ENCODE measurements around the gene SORCS2. TPM values are rescaled to one million over a fixed set of nuclear protein-coding genes. Genes with fewer than 3 reads are reported as not detected.

Gene SORCS2
- total and polyA plus RNA-seq, 2 of the 13 experiments (the other 11 are each of a cell fraction or from before 2014, with no cell fraction given): 0.82 to 1.0 TPM

- H3K27ac ChIP-seq (ENCODE audit: extremely low read length, insufficient read depth, low read length): no peak overlapping the region
- no peaks in the 10 kb centered on the region for H3K9me3 ChIP-seq (ENCODE audit: low read length)
- H3K4me3 ChIP-seq (replicated peaks in 1 of 3; ENCODE audit: insufficient read depth in 1 of 3, low read depth in 2 of 3, low read length in 3 of 3): no peak overlapping the region
- no peak overlapping the region for H3K4me2 ChIP-seq (ENCODE audit: low read depth, low read length)
- FAIRE-seq (no peak), DNase-seq (ENCODE audit: low spot score) (no peak), ATAC-seq (no peak)
- no peaks in the 10 kb centered on the region for H3K36me3 ChIP-seq (replicated peaks in 1 of 2; ENCODE audit: control insufficient read depth in 1 of 2, insufficient read depth in 2 of 2, low read length in 2 of 2)
- no peaks in the 10 kb centered on the region for H3K79me2 ChIP-seq (ENCODE audit: insufficient read depth, low read length)
- H3K9ac ChIP-seq (ENCODE audit: insufficient read depth, low read depth, low read length): no peak overlapping the region
- intact Hi-C loops (cut with micrococcal nuclease; ENCODE audit: unreplicated experiment) (loop anchor here (10.0 kb wide), 1 partner anchor 144 kb away; the partner anchor contains the start of gene SORCS2), in situ Hi-C loops (cut with HindIII; ENCODE audit: extremely low pct_ligation_motif_present, low pct_unique_long_range_greater_than_20kb) (loop anchor here (5.0 kb wide), 1 partner anchor 147 kb away; the partner anchor contains the start of gene SORCS2)
- BruUV-seq (replicated peaks): no TSS peak
- H3K27me3 ChIP-seq (ENCODE audit: control insufficient read depth in 1 of 2, insufficient read depth in 2 of 2, low read length in 2 of 2): peaks cover 6 to 15% of the 10 kb centered on the region in 2 experiments; a peak in 4 of 5 replicates
- H3K4me1 ChIP-seq (ENCODE audit: insufficient read depth, low read length): no peaks in the 10 kb centered on the region
- no peak for TF ChIP-seq FOXA1 (IDR thresholded peaks at IDR 0.05)
- no peak for TF ChIP-seq FOXA1 (CRISPR knock-in tag; IDR thresholded peaks at IDR 0.05)
- TF ChIP-seq ZNF749 (CRISPR knock-in tag; IDR thresholded peaks at IDR 0.05; ENCODE audit: borderline replicate concordance): no peak
- 0 out of 2 replicates have a peak, but pooled peaks have one; percentile 70 for TF ChIP-seq RBAK (CRISPR knock-in tag; IDR thresholded peaks at IDR 0.05)
- TF ChIP-seq POLR2A (IDR thresholded peaks at IDR 0.05; ENCODE audit: insufficient read depth in 1 of 2, low read depth in 2 of 2, low read length in 2 of 2): no peak
- CTCF ChIA-PET (ENCODE audit: low intra/inter-chr PET ratio, low total read pairs): no interaction called here
- H4K20me1 ChIP-seq (ENCODE audit: insufficient read depth, low read length): 0 out of 2 replicates have a peak, but pooled peaks cover 3% of the 10 kb centered on the region
- 42% methylated on average over 8 of the region's 19 CpGs for WGBS (ENCODE audit: low lambda C conversion rate)
- H2AFZ ChIP-seq (ENCODE audit: low read length): no peak overlapping the region
- POLR2A ChIA-PET: no interaction called here
Measured at GRCh38 chr4:7338876-7339623, 146.7 kb downstream of the SORCS2 start.

GRCh38 chr4:7339751-7340552 is 147.6 kb downstream of the SORCS2 start:
- 22% methylated on average over 3 of the region's 15 CpGs for WGBS (ENCODE audit: low lambda C conversion rate)
- Histone ChIP-seq H3K4me2 (ENCODE audit: low read depth, low read length) (no peak overlapping the region), H3K36me3 (replicated peaks in 1 of 2; ENCODE audit: control insufficient read depth in 1 of 2, insufficient read depth in 2 of 2, low read length in 2 of 2) (no peaks in the 10 kb centered on the region), H3K4me3 (replicated peaks in 1 of 3; ENCODE audit: insufficient read depth in 1 of 3, low read depth in 2 of 3, low read length in 3 of 3) (no peak overlapping the region), H3K27me3 (ENCODE audit: control insufficient read depth in 1 of 2, insufficient read depth in 2 of 2, low read length in 2 of 2) (peaks cover 3 to 8% of the 10 kb centered on the region in 2 experiments; a peak in 4 of 5 replicates), H3K4me1 (ENCODE audit: insufficient read depth, low read length) (no peaks in the 10 kb centered on the region), H2AFZ (ENCODE audit: low read length) (no peak overlapping the region), H3K79me2 (ENCODE audit: insufficient read depth, low read length) (no peaks in the 10 kb centered on the region), H3K9ac (ENCODE audit: insufficient read depth, low read depth, low read length) (no peak overlapping the region), H3K9me3 (ENCODE audit: low read length) (no peaks in the 10 kb centered on the region), H3K27ac (ENCODE audit: extremely low read length, insufficient read depth, low read length) (no peak overlapping the region), H4K20me1 (ENCODE audit: insufficient read depth, low read length) (0 out of 2 replicates have a peak, but pooled peaks cover 3% of the 10 kb centered on the region)
- ChIA-PET CTCF (ENCODE audit: low intra/inter-chr PET ratio, low total read pairs) (no interaction called here), POLR2A (no interaction called here)
- FAIRE-seq (no peak), DNase-seq (ENCODE audit: low spot score) (no peak), ATAC-seq (no peak)
- TF ChIP-seq PHF5A (CRISPR knock-in tag; IDR thresholded peaks at IDR 0.05; ENCODE audit: low read depth, unreplicated experiment): no peak
- no peak for TF ChIP-seq ZNF547 (CRISPR knock-in tag; IDR thresholded peaks at IDR 0.05)
- no TSS peak for BruUV-seq (replicated peaks)
- in situ Hi-C loops (cut with HindIII; ENCODE audit: extremely low pct_ligation_motif_present, low pct_unique_long_range_greater_than_20kb) (loop anchor here (5.0 kb wide), 1 partner anchor 148 kb away; the partner anchor contains the start of gene SORCS2), intact Hi-C loops (cut with micrococcal nuclease; ENCODE audit: unreplicated experiment) (loop anchor here (10.0 kb wide), 1 partner anchor 145 kb away; the partner anchor contains the start of gene SORCS2)
